Neural cell (in vitro differentiated cells): Measurements from ENCODE around the gene MAEA. TPM values are rescaled to one million over a fixed set of nuclear protein-coding genes. Genes with fewer than 3 reads are reported as not detected.

Source experiments
- H2AFZ ChIP-seq: fragments of 200-600, 300-800 bp; sonication (generic), shearing (Covaris generic); 2 replicates; pipeline ENCODE4 v1.6.0; 2014; ENCODE audit warnings: low read depth, mild to moderate bottlenecking, antibody characterized with exemption, low read length, moderate library complexity
- H3F3A ChIP-seq: fragments of 200-600 bp; shearing (Covaris generic); 2 replicates; pipeline ENCODE4 v1.6.1; 2016; ENCODE audit warnings: mild to moderate bottlenecking, moderate library complexity, mixed read lengths, antibody characterized with exemption, low read length; ENCODE audit not compliant: insufficient read depth, poor library complexity, severe bottlenecking
- H3K27ac ChIP-seq: fragments of 200-600, 300-800 bp; sonication (generic), shearing (Covaris generic); 2 replicates; pipeline ENCODE4 v1.5.1; 2014; ENCODE audit warnings: mild to moderate bottlenecking, low read length, moderate library complexity
- H3K27me3 ChIP-seq: fragments of 300-800, 200-600 bp; sonication (generic), shearing (Covaris generic); 2 replicates; pipeline ENCODE4 v1.6.0; 2014; ENCODE audit warnings: mild to moderate bottlenecking, low read depth, low read length, moderate library complexity; ENCODE audit not compliant: insufficient read depth
- H3K36me3 ChIP-seq: fragments of 300-800, 200-600 bp; sonication (generic), shearing (Covaris generic); 2 replicates; pipeline ENCODE4 v1.5.1; 2014; ENCODE audit warnings: mild to moderate bottlenecking, antibody characterized with exemption, low read length, moderate library complexity; ENCODE audit not compliant: insufficient read depth
- H3K4me2 ChIP-seq: fragments of 300-800, 200-600 bp; sonication (generic), shearing (Covaris generic); 2 replicates; pipeline ENCODE4 v1.6.0; 2014; ENCODE audit warnings: mild to moderate bottlenecking, low read length
- H3K4me3 ChIP-seq: fragments of 300-800, 200-600 bp; sonication (generic), shearing (Covaris generic); 2 replicates; pipeline ENCODE4 v1.5.1; 2014; ENCODE audit warnings: mild to moderate bottlenecking, low read length, moderate library complexity
- H3K79me2 ChIP-seq: fragments of 200-600 bp; shearing (Covaris generic); replicated peaks from 2 replicates; pipeline ENCODE4 v1.6.0; 2014; ENCODE audit warnings: mild to moderate bottlenecking, low read length, moderate library complexity; ENCODE audit not compliant: insufficient read depth
- H3K9ac ChIP-seq: fragments of 300-800, 200-600 bp; sonication (generic), shearing (Covaris generic); 2 replicates; pipeline ENCODE4 v1.6.1; 2016; ENCODE audit warnings: mild to moderate bottlenecking, low read length, mixed read lengths
- H3K9me2 ChIP-seq: fragments of 200-600 bp; shearing (Covaris generic); 2 replicates; pipeline ENCODE4 v1.6.1; 2016; ENCODE audit warnings: mild to moderate bottlenecking, low read length, mixed read lengths; ENCODE audit not compliant: insufficient read depth
- H3K9me3 ChIP-seq: fragments of 200-600, 300-800 bp; sonication (generic), shearing (Covaris generic); 2 replicates; pipeline ENCODE4 v1.6.1; 2016; ENCODE audit warnings: mild to moderate bottlenecking, mixed run types, low read length, moderate library complexity, mixed read lengths
- H4K20me1 ChIP-seq: fragments of 200-600 bp; shearing (Covaris generic); 2 replicates; pipeline ENCODE4 v1.6.1; 2016; ENCODE audit warnings: mild to moderate bottlenecking, mixed run types; ENCODE audit not compliant: insufficient read depth
- EP300 ChIP-seq: fragments of 450-650 bp; conservative IDR thresholded peaks from 2 replicates; pipeline ENCODE4 v1.6.1; 2014; ENCODE audit warnings: antibody characterized with exemption, mild to moderate bottlenecking, moderate library complexity; ENCODE audit not compliant: poor library complexity, severe bottlenecking
- EZH2 ChIP-seq: fragments of 200-600, 300-800 bp; shearing (Covaris generic), sonication (generic); IDR thresholded peaks from 2 replicates; pipeline ENCODE4 v1.6.1; 2014; ENCODE audit warnings: antibody characterized with exemption, low read length, borderline replicate concordance, mild to moderate bottlenecking; ENCODE audit not compliant: insufficient read depth, poor library complexity, severe bottlenecking
- MXI1 ChIP-seq: fragments of 450-650 bp; conservative IDR thresholded peaks from 2 replicates; pipeline ENCODE4 v1.6.1; 2014; ENCODE audit warnings: antibody characterized with exemption, mild to moderate bottlenecking; ENCODE audit not compliant: poor library complexity, severe bottlenecking
- POLR2AphosphoS5 ChIP-seq: IDR thresholded peaks from 2 replicates; pipeline ENCODE4 v1.6.1; 2012
- RAD21 ChIP-seq: fragments of 450-650 bp; conservative IDR thresholded peaks from 2 replicates; pipeline ENCODE4 v1.6.1; 2014; ENCODE audit warnings: antibody characterized with exemption, mild to moderate bottlenecking, moderate library complexity
- SMC3 ChIP-seq: fragments of 450-650 bp; conservative IDR thresholded peaks from 2 replicates; pipeline ENCODE4 v1.6.1; 2014; ENCODE audit warnings: antibody characterized with exemption, mild to moderate bottlenecking, moderate library complexity; ENCODE audit not compliant: poor library complexity
- TAF1 ChIP-seq: IDR thresholded peaks from 2 replicates; pipeline ENCODE4 v1.6.1; 2012; ENCODE audit warnings: low read depth
- polyA plus RNA-seq: library from polyadenylated mRNA; depleted of rRNA; stranded (reverse); fragments of >200 nt; gene quantifications from 2 replicates; pipeline ENCODE4 v1.2.3, GENCODE V29; 2014
- TF ChIP-seq, protein P1 (sequence below): fragments of 450-650 bp; IDR thresholded peaks from 2 replicates; pipeline ENCODE4 v1.5.1; 2014; ENCODE audit warnings: antibody characterized with exemption, mild to moderate bottlenecking, moderate library complexity; ENCODE audit not compliant: poor library complexity, severe bottlenecking
- TF ChIP-seq, protein P2 (sequence below): IDR thresholded peaks from 2 replicates; pipeline ENCODE4 v1.6.1; 2012; ENCODE audit warnings: borderline replicate concordance

Gene MAEA
- polyA plus RNA-seq, 1 donor from 2014 or later, result 106 TPM

DNA sequence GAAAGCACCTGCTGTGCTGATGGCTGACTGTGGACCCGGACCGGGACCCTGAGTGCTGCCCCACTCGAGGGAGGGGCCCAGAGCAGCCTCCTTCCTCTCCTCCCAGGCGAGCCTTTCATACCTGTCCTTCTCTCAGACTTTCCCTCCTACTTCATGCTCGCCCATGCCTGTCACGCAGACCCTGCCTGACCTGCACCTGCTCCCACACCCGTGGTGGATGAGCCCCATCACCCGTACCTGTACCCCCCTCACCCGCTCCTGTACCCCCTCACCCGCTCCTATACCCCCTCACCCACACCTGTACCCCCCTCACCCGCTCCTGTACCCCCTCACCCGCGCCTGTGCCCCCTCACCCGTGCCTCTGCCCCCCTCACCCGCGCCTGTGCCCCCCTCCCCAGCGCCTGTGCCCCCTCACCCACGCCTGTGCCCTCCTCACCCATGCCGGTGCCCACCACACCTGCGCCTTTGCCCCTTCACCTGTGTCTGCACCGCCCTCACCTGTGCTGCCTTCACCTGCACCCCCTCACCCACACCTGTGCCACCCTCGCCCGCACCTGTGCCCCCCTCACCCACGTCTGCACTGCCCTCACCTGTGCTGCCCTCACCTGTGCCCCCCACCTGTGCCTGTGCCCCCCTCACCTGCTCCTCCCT lies 5.8 kb downstream of the MAEA start:
- Histone ChIP-seq H3K4me2 (no peak overlapping the region), H3K27ac (no peak overlapping the region), H3F3A (no peaks in the 10 kb centered on the region), H3K9me3 (no peaks in the 10 kb centered on the region), H3K36me3 (no peaks in the 10 kb centered on the region), H3K9me2 (no peaks in the 10 kb centered on the region), H3K27me3 (no peaks in the 10 kb centered on the region), H3K79me2 (peaks cover 58% of the 10 kb centered on the region), H4K20me1 (no peaks in the 10 kb centered on the region), H2AFZ (no peak overlapping the region), H3K4me3 (no peak overlapping the region), H3K9ac (no peak overlapping the region)
- TF ChIP-seq SMC3 (no peak), POLR2AphosphoS5 (no peak), EP300 (no peak), EZH2 (no peak), MXI1 (no peak), TAF1 (no peak), RAD21 (no peak)
- TF ChIP-seq, protein P1, sequence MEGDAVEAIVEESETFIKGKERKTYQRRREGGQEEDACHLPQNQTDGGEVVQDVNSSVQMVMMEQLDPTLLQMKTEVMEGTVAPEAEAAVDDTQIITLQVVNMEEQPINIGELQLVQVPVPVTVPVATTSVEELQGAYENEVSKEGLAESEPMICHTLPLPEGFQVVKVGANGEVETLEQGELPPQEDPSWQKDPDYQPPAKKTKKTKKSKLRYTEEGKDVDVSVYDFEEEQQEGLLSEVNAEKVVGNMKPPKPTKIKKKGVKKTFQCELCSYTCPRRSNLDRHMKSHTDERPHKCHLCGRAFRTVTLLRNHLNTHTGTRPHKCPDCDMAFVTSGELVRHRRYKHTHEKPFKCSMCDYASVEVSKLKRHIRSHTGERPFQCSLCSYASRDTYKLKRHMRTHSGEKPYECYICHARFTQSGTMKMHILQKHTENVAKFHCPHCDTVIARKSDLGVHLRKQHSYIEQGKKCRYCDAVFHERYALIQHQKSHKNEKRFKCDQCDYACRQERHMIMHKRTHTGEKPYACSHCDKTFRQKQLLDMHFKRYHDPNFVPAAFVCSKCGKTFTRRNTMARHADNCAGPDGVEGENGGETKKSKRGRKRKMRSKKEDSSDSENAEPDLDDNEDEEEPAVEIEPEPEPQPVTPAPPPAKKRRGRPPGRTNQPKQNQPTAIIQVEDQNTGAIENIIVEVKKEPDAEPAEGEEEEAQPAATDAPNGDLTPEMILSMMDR, result no peak
- TF ChIP-seq, protein P2, sequence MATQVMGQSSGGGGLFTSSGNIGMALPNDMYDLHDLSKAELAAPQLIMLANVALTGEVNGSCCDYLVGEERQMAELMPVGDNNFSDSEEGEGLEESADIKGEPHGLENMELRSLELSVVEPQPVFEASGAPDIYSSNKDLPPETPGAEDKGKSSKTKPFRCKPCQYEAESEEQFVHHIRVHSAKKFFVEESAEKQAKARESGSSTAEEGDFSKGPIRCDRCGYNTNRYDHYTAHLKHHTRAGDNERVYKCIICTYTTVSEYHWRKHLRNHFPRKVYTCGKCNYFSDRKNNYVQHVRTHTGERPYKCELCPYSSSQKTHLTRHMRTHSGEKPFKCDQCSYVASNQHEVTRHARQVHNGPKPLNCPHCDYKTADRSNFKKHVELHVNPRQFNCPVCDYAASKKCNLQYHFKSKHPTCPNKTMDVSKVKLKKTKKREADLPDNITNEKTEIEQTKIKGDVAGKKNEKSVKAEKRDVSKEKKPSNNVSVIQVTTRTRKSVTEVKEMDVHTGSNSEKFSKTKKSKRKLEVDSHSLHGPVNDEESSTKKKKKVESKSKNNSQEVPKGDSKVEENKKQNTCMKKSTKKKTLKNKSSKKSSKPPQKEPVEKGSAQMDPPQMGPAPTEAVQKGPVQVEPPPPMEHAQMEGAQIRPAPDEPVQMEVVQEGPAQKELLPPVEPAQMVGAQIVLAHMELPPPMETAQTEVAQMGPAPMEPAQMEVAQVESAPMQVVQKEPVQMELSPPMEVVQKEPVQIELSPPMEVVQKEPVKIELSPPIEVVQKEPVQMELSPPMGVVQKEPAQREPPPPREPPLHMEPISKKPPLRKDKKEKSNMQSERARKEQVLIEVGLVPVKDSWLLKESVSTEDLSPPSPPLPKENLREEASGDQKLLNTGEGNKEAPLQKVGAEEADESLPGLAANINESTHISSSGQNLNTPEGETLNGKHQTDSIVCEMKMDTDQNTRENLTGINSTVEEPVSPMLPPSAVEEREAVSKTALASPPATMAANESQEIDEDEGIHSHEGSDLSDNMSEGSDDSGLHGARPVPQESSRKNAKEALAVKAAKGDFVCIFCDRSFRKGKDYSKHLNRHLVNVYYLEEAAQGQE, result no peak

DNA sequence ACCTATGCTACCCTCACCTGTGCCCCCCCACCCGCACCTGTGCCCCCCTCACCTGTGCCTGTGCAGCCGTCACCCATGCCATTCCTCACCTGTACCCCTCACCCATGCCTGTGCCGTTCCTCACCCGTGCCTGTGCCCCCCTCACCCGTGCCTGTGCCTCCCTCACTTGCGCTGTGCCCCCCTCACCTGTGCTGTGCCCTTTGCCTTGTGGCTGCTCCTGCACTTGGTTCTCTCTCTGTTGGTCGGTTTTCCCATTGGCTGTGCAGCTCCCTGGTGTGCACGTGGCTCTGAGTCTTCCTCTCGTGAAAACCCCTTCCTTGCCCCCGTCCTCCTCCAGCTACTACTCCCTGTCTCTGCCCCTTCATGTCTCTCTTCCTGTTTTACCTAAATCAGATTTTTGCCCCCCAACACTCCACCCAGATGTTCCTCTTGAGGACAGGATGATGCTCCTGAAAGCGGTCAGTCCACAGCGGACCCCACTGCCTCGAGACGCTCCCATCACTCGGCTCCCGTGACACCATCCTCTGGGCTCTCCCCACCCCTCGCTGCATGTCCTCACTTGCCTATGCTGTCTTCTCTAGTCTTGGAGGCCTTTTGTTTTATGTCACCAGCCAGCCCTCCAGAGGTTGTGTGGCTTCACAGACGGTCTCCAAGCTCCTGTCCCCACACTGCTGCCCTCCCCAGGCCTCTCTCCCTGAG lies 6.8 kb downstream of the MAEA start:
- Histone ChIP-seq H3K4me3 (no peak overlapping the region), H3K9ac (no peak overlapping the region), H4K20me1 (no peaks in the 10 kb centered on the region), H3K27ac (no peak overlapping the region), H3K4me2 (no peak overlapping the region), H3K79me2 (peaks cover 49% of the 10 kb centered on the region), H3K9me3 (no peaks in the 10 kb centered on the region), H3F3A (no peaks in the 10 kb centered on the region), H2AFZ (no peak overlapping the region), H3K27me3 (no peaks in the 10 kb centered on the region), H3K9me2 (no peaks in the 10 kb centered on the region), H3K36me3 (no peaks in the 10 kb centered on the region)
- TF ChIP-seq, protein P1, result no peak
- TF ChIP-seq MXI1 (no peak), EP300 (no peak), TAF1 (no peak), RAD21 (no peak), SMC3 (no peak), POLR2AphosphoS5 (no peak), EZH2 (no peak)
- TF ChIP-seq, protein P2, result no peak
